HepG2 (cell line): ENCODE results near the gene FBRSL1. TPM values are rescaled to one million over a fixed set of nuclear protein-coding genes. Genes with fewer than 3 reads are reported as not detected.

Source experiments
- CBX2 ChIP-seq, 2 experiments: fragments of 200-600 bp in 1 of 2; sonication (generic); formaldehyde crosslinking in 1 of 2; IDR thresholded peaks; 2 replicates each; pipeline versions ENCODE4 v1.7.0 to v1.8.1; 2018 to 2022; ENCODE audit warnings: low read depth in 2 of 2, low read length in 1 of 2, mild to moderate bottlenecking in 1 of 2, missing genetic modification reagents in 1 of 2
- ELF3 ChIP-seq: IDR thresholded peaks from 2 replicates; pipeline ENCODE4 v1.6.1; 2016; ENCODE audit warnings: missing genetic modification reagents, missing compliant biosample characterization
- ZNF275 ChIP-seq: sonication (generic); formaldehyde crosslinking; IDR thresholded peaks from 2 replicates; pipeline ENCODE4 v1.8.0; 2022; ENCODE audit warnings: missing genetic modification reagents, mild to moderate bottlenecking, inconsistent platforms, borderline replicate concordance
- ZNF432 ChIP-seq: sonication (generic); formaldehyde crosslinking; IDR thresholded peaks from 2 replicates; pipeline ENCODE4 v1.5.0; 2020; ENCODE audit warnings: missing genetic modification reagents, mild to moderate bottlenecking, borderline replicate concordance
- ZNF724P ChIP-seq: sonication (generic); formaldehyde crosslinking; IDR thresholded peaks from 2 replicates; pipeline ENCODE4 v1.8.0; 2022; ENCODE audit warnings: missing genetic modification reagents, borderline replicate concordance
- ZNF773 ChIP-seq: sonication (generic); formaldehyde crosslinking; IDR thresholded peaks from 2 replicates; pipeline ENCODE4 v1.4.0; 2020; ENCODE audit warnings: missing genetic modification reagents, borderline replicate concordance
- polyA plus RNA-seq, 8 experiments: library from polyadenylated mRNA; depleted of rRNA in 3 of 8; stranded (reverse) in 7 of 8; unstranded in 1 of 8; fragments of >200 nt; fragmentation: Illumina TruSeq in 4 of 8; extraction: Trizol in 4 of 8; gene quantifications; 2 replicates each; pipeline versions ENCODE4 v1.2.1 to v1.2.3, GENCODE V29; 2011 to 2016; ENCODE audit warnings: low read depth in 4 of 8, missing spikeins in 1 of 8, mixed read lengths in 1 of 8; ENCODE audit not compliant: insufficient read depth in 1 of 8
- total RNA-seq, 5 experiments: library from RNA; depleted of rRNA; stranded (reverse); fragments of >200 nt; fragmentation: Illumina TruSeq; extraction: Trizol; gene quantifications; 2 replicates each; pipeline ENCODE4 v1.2.3, GENCODE V29; 2016; ENCODE audit warnings: low read depth in 1 of 5
- TF ChIP-seq, protein P1 (sequence below): sonication (generic); formaldehyde crosslinking; IDR thresholded peaks from 2 replicates; pipeline ENCODE4 v1.9.0; 2021; ENCODE audit warnings: mild to moderate bottlenecking, missing genetic modification reagents
- TF ChIP-seq, protein P2 (sequence below): sonication (generic); formaldehyde crosslinking; IDR thresholded peaks from 2 replicates; pipeline ENCODE4 v1.4.0; 2020; ENCODE audit warnings: low read depth, missing genetic modification reagents
- TF ChIP-seq, protein P3 (sequence below): sonication (generic); formaldehyde crosslinking; IDR thresholded peaks from 2 replicates; pipeline ENCODE4 v1.4.0; 2020; ENCODE audit warnings: mild to moderate bottlenecking, missing genetic modification reagents

Gene FBRSL1
- total and polyA plus RNA-seq, 2 of the 13 experiments (the other 11 are each of a cell fraction or from before 2014, with no cell fraction given), result 3.6 to 7.9 TPM

DNA sequence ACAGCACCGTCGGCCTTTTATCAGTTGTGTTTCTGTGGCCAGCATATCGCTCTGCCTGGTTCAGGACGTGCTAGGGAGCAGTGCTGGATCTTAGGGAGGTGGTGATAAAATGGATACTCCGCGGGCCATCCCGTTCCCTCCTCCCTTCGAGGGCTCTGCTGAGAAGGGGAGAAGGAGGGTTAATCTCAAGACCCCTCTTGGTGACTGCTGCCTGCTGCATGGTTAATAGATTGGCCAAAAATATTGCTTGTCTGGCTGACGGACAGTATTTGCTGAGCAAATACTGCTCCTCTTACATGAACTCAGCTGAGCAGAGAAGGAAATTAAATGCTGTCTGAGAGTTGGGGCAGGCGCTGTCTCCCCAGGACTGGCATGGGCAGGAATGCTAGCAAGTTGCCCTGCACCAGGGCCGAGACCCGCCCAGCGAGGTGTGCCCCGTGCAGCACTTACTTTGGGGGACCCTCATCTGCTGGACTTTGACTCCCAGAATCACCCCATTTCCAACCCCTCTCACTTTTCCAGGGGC is 1.2 kb downstream of the FBRSL1 start (continued):
- TF ChIP-seq, protein P1, sequence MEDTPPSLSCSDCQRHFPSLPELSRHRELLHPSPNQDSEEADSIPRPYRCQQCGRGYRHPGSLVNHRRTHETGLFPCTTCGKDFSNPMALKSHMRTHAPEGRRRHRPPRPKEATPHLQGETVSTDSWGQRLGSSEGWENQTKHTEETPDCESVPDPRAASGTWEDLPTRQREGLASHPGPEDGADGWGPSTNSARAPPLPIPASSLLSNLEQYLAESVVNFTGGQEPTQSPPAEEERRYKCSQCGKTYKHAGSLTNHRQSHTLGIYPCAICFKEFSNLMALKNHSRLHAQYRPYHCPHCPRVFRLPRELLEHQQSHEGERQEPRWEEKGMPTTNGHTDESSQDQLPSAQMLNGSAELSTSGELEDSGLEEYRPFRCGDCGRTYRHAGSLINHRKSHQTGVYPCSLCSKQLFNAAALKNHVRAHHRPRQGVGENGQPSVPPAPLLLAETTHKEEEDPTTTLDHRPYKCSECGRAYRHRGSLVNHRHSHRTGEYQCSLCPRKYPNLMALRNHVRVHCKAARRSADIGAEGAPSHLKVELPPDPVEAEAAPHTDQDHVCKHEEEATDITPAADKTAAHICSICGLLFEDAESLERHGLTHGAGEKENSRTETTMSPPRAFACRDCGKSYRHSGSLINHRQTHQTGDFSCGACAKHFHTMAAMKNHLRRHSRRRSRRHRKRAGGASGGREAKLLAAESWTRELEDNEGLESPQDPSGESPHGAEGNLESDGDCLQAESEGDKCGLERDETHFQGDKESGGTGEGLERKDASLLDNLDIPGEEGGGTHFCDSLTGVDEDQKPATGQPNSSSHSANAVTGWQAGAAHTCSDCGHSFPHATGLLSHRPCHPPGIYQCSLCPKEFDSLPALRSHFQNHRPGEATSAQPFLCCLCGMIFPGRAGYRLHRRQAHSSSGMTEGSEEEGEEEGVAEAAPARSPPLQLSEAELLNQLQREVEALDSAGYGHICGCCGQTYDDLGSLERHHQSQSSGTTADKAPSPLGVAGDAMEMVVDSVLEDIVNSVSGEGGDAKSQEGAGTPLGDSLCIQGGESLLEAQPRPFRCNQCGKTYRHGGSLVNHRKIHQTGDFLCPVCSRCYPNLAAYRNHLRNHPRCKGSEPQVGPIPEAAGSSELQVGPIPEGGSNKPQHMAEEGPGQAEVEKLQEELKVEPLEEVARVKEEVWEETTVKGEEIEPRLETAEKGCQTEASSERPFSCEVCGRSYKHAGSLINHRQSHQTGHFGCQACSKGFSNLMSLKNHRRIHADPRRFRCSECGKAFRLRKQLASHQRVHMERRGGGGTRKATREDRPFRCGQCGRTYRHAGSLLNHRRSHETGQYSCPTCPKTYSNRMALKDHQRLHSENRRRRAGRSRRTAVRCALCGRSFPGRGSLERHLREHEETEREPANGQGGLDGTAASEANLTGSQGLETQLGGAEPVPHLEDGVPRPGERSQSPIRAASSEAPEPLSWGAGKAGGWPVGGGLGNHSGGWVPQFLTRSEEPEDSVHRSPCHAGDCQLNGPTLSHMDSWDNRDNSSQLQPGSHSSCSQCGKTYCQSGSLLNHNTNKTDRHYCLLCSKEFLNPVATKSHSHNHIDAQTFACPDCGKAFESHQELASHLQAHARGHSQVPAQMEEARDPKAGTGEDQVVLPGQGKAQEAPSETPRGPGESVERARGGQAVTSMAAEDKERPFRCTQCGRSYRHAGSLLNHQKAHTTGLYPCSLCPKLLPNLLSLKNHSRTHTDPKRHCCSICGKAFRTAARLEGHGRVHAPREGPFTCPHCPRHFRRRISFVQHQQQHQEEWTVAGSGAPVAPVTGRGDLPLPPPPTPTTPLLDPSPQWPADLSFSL, result no peak
- TF ChIP-seq, protein P2, sequence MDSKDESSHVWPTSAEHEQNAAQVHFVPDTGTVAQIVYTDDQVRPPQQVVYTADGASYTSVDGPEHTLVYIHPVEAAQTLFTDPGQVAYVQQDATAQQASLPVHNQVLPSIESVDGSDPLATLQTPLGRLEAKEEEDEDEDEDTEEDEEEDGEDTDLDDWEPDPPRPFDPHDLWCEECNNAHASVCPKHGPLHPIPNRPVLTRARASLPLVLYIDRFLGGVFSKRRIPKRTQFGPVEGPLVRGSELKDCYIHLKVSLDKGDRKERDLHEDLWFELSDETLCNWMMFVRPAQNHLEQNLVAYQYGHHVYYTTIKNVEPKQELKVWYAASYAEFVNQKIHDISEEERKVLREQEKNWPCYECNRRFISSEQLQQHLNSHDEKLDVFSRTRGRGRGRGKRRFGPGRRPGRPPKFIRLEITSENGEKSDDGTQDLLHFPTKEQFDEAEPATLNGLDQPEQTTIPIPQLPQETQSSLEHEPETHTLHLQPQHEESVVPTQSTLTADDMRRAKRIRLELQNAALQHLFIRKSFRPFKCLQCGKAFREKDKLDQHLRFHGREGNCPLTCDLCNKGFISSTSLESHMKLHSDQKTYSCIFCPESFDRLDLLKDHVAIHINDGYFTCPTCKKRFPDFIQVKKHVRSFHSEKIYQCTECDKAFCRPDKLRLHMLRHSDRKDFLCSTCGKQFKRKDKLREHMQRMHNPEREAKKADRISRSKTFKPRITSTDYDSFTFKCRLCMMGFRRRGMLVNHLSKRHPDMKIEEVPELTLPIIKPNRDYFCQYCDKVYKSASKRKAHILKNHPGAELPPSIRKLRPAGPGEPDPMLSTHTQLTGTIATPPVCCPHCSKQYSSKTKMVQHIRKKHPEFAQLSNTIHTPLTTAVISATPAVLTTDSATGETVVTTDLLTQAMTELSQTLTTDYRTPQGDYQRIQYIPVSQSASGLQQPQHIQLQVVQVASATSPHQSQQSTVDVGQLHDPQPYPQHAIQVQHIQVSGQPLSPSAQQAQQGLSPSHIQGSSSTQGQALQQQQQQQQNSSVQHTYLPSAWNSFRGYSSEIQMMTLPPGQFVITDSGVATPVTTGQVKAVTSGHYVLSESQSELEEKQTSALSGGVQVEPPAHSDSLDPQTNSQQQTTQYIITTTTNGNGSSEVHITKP (CRISPR knock-in tag), result no peak
- TF ChIP-seq CBX2 (IDR thresholded peaks at IDR 0.05; ENCODE audit: low read depth, low read length) (no peak), CBX2 (CRISPR knock-in tag; IDR thresholded peaks at IDR 0.05; ENCODE audit: low read depth) (no peak), ZNF773 (CRISPR knock-in tag) (no peak), ZNF432 (no peak), ELF3 (CRISPR knock-in tag) (no peak), ZNF275 (CRISPR knock-in tag) (no peak), ZNF724P (CRISPR knock-in tag) (no peak)
- TF ChIP-seq, protein P3, sequence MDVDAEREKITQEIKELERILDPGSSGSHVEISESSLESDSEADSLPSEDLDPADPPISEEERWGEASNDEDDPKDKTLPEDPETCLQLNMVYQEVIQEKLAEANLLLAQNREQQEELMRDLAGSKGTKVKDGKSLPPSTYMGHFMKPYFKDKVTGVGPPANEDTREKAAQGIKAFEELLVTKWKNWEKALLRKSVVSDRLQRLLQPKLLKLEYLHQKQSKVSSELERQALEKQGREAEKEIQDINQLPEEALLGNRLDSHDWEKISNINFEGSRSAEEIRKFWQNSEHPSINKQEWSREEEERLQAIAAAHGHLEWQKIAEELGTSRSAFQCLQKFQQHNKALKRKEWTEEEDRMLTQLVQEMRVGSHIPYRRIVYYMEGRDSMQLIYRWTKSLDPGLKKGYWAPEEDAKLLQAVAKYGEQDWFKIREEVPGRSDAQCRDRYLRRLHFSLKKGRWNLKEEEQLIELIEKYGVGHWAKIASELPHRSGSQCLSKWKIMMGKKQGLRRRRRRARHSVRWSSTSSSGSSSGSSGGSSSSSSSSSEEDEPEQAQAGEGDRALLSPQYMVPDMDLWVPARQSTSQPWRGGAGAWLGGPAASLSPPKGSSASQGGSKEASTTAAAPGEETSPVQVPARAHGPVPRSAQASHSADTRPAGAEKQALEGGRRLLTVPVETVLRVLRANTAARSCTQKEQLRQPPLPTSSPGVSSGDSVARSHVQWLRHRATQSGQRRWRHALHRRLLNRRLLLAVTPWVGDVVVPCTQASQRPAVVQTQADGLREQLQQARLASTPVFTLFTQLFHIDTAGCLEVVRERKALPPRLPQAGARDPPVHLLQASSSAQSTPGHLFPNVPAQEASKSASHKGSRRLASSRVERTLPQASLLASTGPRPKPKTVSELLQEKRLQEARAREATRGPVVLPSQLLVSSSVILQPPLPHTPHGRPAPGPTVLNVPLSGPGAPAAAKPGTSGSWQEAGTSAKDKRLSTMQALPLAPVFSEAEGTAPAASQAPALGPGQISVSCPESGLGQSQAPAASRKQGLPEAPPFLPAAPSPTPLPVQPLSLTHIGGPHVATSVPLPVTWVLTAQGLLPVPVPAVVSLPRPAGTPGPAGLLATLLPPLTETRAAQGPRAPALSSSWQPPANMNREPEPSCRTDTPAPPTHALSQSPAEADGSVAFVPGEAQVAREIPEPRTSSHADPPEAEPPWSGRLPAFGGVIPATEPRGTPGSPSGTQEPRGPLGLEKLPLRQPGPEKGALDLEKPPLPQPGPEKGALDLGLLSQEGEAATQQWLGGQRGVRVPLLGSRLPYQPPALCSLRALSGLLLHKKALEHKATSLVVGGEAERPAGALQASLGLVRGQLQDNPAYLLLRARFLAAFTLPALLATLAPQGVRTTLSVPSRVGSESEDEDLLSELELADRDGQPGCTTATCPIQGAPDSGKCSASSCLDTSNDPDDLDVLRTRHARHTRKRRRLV (CRISPR knock-in tag), result 0 out of 2 replicates have a peak, but pooled peaks have one; percentile 27
